Right lung (tissue), 5 donors: ENCODE results near the gene PRTFDC1. TPM values are rescaled to one million over a fixed set of nuclear protein-coding genes. Genes with fewer than 3 reads are reported as not detected.
A peak's percentile ranks its signal among the peaks of the same experiment; 100 is the strongest.

ENCODE experiments used
- DNase-seq, 2 donors: peaks; one replicate each; pipeline ENCODE4 v3.0.0-alpha.2; 2013
- polyA plus RNA-seq, 5 donors: library from polyadenylated mRNA; unstranded; fragments of 120-200 nt; gene quantifications; one replicate each; pipeline versions ENCODE4 v1.2.1 to v1.2.3, GENCODE V29; 2013; ENCODE audit warnings: inconsistent platforms in 1 of 5, low replicate concordance in 1 of 5; ENCODE audit not compliant: insufficient read length in 5 of 5, insufficient read depth in 1 of 5

PRTFDC1 gene
- polyA plus RNA-seq, 5 donors = 43.9 to 74.2 (median 62.4) TPM

GRCh38 chr10:24874133-24874532 lies 78.3 kb downstream of the PRTFDC1 start:
- DNase-seq = no peak

GRCh38 chr10:24873281-24873683 lies 79.1 kb downstream of the PRTFDC1 start:
- peak; percentile 69 to 72 for DNase-seq

GRCh38 chr10:24872790-24873182 lies 79.6 kb downstream of the PRTFDC1 start:
- no peak for DNase-seq

- DNase-seq = no peak
Measured at GRCh38 chr10:24872049-24872789, 80.2 kb downstream of the PRTFDC1 start.

- DNase-seq = no peak
Measured at GRCh38 chr10:24871011-24871935, 81.1 kb downstream of the PRTFDC1 start.

GRCh38 chr10:24869354-24870015 lies 82.9 kb downstream of the PRTFDC1 start:
- DNase-seq = no peak

GRCh38 chr10:24866604-24867583 lies 85.5 kb downstream of the PRTFDC1 start:
- no peak for DNase-seq

GRCh38 chr10:24865783-24866182 lies 86.6 kb downstream of the PRTFDC1 start:
- DNase-seq = no peak

GRCh38 chr10:24862589-24862988 lies 89.8 kb downstream of the PRTFDC1 start:
- no peak for DNase-seq

- no peak for DNase-seq
Measured at GRCh38 chr10:24858288-24859270, 93.8 kb downstream of the PRTFDC1 start.

- peak; percentile 72 to 83 for DNase-seq
Measured at GRCh38 chr10:24857031-24857725, 95.2 kb downstream of the PRTFDC1 start.

- no peak for DNase-seq
Measured at GRCh38 chr10:24854256-24854655, 98.2 kb downstream of the PRTFDC1 start.

GRCh38 chr10:24853661-24854060 lies 98.7 kb downstream of the PRTFDC1 start:
- DNase-seq = no peak

- peak; percentile 51 to 52 for DNase-seq
Measured at GRCh38 chr10:24851629-24852028, 100.8 kb downstream of the PRTFDC1 start.

GRCh38 chr10:24850727-24851296 lies 101.6 kb downstream of the PRTFDC1 start:
- DNase-seq = no peak

GRCh38 chr10:24849501-24850299 lies 102.7 kb downstream of the PRTFDC1 start:
- DNase-seq = no peak

- no peak for DNase-seq
Measured at GRCh38 chr10:24849051-24849450, 103.4 kb downstream of the PRTFDC1 start.

- DNase-seq = no peak
Measured at GRCh38 chr10:24848195-24848594, 104.2 kb downstream of the PRTFDC1 start.
